HG02884 (cell line): ENCODE measurements around the gene ANO1.

Source experiments
- ATAC-seq: cut with Tn5 transposase; IDR thresholded peaks from one replicate; pipeline ENCODE4 v1.9.1; 2021; ENCODE audit warnings: mild to moderate bottlenecking, moderate library complexity; ENCODE audit not compliant: unreplicated experiment

Gene ANO1

DNA sequence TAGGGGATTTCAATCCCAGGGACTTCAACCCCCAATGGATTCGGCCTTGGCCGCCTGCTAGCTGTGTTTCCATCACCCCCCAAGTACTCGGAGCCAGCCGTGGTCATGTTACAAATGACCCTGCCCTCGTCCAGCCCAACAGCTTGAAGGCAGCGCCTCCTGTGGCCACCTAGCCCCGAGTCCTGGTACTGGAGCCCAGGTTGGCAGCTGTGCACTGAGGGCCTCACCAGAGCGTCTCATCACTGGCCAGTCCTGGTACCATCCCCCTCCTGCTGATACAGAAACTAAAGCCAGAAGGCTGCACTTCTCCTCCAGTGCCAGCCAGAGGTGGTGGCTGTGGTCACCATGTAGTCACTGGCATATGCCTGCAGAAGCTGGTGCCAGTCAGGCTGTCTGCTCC, 80.1 kb downstream of the ANO1 start:
- no peak for ATAC-seq

GRCh38 chr11:70158757-70159389, 80.8 kb downstream of the ANO1 start:
- ATAC-seq, result no peak

- no peak for ATAC-seq
These were observed 81.8 kb downstream of the ANO1 start for GRCh38 chr11:70159627-70160570.

GRCh38 chr11:70161043-70161625, 83.0 kb downstream of the ANO1 start:
- no peak for ATAC-seq

- ATAC-seq, result no peak
These were observed 86.6 kb downstream of the ANO1 start for GRCh38 chr11:70164705-70165104.

DNA sequence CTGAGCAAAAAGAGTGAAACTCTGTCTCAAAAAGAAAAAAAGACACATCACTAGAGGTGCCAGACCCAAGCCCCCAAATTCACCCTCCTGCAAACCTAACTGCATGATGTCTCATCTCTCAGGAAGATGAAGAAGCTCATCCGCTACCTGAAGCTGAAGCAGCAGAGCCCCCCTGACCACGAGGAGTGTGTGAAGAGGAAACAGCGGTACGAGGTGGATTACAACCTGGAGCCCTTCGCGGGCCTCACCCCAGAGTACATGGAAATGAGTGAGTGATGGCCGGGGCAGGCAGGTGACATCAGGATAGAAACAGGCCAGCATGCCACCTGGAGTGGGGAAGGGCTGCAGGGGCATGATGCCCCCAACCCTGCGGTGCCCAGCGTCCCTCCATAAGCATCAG, 89.0 kb downstream of the ANO1 start:
- ATAC-seq, result no peak

- ATAC-seq, result no peak
These were observed 89.7 kb downstream of the ANO1 start for GRCh38 chr11:70167723-70168404.

DNA sequence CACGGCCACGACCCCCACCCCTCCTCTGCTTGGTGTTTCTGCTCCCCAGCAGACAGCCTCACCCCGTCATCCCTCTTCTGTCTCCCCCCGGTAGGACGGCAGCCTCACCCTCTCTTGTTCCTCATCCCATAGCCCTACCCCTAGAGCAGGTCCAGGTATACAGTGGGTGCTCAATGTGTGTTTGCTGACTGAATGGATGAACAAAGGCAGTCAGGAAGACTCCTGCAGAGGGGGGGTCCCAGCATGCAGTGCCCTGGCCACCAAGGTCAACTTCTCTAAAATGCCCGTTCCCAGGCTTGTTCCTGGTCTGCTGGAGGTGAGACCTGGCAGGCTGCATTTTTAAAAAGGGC, 90.3 kb downstream of the ANO1 start:
- ATAC-seq, result no peak

GRCh38 chr11:70169127-70169526, 91.0 kb downstream of the ANO1 start:
- ATAC-seq, result no peak

GRCh38 chr11:70169632-70170031, 91.5 kb downstream of the ANO1 start:
- no peak for ATAC-seq

DNA sequence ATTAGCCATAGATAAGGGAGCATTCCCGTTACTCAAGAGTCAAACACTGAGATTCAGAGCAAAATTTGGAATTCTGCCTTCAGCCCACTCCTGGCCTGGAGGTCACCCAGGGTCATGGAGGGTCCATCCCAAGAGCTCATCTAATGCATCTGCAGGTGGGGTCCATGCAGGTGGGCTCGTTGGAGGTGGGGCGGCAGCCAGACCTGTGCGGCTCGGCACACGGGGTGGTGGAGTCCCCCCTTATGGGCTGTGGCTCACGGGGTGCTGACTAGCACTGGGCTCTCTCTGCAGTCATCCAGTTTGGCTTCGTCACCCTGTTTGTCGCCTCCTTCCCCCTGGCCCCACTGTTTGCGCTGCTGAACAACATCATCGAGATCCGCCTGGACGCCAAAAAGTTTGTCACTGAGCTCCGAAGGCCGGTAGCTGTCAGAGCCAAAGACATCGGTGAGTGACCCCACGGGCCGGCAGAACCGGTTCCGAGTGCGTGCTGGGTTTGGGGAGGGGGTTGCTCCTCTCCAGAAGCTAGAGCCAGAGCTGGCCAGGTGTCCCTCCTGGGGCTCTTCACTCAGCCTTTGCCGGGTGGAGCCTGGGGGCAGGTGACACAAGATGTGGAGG, 92.6 kb downstream of the ANO1 start:
- no peak for ATAC-seq

- ATAC-seq, result no peak
These were observed 94.9 kb downstream of the ANO1 start for GRCh38 chr11:70173018-70173417.

DNA sequence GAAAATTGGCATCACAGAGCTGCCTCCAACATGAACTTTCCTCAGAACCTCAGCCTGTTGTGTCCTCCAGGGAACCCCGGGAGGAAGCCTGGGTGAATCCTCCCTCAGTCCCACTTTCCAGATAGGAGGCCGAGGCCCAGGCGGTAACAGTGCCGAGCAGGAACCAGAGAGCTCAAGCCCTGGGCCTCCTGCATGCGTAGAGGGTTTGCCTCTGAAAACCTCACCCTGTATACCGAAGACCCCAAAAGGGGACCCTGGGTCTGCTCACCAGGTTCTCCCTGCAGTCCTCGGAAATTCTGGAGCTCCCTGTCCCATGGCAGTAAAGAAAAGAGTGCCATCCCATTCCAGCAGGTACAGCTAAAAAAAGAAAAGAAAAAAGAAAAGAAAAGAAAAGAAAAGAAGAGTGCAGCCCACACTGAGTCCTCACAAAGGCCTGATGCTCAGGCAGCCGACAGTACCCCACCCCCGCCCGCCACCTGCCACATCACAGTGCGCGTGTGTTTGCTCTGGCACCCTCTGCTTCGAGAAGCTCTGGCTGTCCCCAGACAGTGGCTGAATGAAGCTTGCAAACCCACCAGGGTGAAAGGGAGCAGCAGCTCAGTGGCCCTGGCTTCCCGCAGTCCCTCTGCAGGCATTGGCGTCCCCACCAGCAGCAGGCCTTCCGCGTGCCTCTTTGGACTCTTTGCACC, 96.6 kb downstream of the ANO1 start:
- ATAC-seq, result no peak

DNA sequence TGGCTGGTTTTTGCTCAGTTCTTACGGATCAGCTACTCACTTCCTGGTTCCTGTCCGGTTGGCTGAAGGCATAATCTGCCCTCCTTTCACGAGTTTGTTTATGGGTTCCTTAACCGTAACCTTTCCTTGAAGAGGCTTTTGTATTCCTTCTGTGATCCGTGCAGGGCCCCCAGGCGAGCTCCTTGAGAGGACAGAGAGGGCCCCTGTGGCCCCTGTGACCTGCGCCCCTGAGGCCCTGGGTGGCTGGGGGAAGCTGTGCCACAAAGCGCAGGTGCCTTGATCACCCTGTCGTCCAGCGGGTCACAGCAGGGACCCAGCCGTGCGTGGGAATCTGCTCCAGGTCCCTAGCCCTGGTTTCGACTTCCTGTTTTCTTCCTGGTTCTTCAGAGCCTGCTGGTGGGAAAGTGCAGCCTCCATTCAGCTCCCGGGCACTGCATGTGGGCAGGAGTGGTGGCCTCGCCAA, 97.2 kb downstream of the ANO1 start:
- ATAC-seq, result no peak

DNA sequence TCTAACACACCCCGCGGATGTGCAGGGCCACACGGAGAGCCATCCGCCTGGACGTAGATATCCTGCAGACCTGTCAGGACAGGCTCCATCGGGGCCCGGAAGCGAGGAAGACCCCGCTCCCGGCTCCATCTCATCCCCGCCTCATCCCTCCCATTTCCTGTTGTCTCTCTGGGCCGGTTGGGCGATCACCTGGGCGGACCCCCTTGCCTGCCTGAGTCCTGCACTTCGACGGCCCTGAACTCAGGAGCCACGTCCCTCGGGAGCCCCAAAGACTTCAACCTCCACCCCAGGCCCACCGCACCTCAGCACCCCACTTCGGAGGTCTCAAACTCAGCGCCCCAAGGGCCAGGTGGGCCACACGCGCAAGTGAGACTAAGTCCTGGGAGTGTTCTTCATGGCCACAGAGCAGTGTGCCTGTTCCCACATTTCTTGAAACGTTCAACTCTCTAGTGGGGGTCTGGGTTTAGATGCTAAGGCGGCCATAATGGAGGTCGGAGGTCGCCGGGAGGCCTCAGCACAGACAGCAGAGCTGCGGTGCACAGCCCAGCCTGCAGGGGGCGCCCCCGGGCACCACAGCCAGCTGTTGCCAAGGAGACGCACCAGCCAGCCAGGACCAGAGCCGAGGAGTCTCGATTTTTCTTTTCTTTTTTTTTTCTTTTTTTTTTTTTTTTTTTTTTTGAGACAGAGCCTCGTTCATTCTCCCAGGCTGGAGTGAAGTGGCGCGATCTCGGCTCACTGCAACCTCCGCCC, 99.0 kb downstream of the ANO1 start:
- no peak for ATAC-seq

DNA sequence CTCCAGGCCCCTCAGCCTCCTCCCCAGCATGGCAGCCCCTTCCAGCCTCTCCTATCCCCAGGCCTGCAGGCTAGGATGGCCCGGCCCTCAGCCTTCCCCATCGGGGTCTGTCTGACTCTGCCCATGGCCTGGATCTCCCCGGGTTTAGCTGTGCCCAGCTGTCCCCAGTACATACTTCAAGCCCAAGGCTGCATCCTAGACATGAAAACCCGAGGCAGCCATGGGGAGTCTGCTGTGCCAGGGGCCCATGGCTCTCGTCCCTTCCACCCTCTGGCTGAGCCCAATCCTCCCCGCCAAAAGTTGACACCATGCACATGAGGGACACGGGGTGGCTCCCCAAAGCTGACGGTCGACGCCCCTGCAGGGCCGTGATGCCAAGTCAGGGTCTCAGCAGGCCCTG, 102.8 kb downstream of the ANO1 start:
- no peak for ATAC-seq

DNA sequence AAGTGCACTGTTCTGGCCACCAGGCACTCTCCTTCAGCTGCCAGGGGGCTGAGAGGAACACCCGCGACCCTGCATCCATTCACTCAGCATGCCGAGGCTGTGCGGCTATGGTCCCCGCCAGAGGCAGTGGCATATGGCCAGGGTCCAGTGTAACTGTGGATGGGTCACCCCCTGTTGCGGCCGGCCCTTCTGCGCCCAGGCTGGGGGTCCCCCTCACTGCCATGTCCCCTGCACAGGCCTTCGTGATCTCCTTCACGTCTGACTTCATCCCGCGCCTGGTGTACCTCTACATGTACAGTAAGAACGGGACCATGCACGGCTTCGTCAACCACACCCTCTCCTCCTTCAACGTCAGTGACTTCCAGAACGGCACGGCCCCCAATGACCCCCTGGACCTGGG, 104.1 kb downstream of the ANO1 start:
- no peak for ATAC-seq

GRCh38 chr11:70183032-70183431, 104.9 kb downstream of the ANO1 start:
- no peak for ATAC-seq

- ATAC-seq, result no peak
These were observed 105.5 kb downstream of the ANO1 start for GRCh38 chr11:70183483-70184176.
